ENCODE results near the gene ZDHHC7. TPM values are rescaled to one million over a fixed set of nuclear protein-coding genes. Genes with fewer than 3 reads are reported as not detected.
A peak's percentile ranks its signal among the peaks of the same experiment; 100 is the strongest.

Gene ZDHHC7, protein sequence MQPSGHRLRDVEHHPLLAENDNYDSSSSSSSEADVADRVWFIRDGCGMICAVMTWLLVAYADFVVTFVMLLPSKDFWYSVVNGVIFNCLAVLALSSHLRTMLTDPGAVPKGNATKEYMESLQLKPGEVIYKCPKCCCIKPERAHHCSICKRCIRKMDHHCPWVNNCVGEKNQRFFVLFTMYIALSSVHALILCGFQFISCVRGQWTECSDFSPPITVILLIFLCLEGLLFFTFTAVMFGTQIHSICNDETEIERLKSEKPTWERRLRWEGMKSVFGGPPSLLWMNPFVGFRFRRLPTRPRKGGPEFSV
- total RNA-seq (2021; fragmentation: NEBNext Ultra II Directional; extraction: Animal tissue kit (Norgen Biotek cat#: 25700)), result 40.5 and 43.5 TPM in 2 replicates
- polyA plus RNA-seq (2011; rRNA removed), result 56.3 and 125 TPM in 2 replicates
- 45.4 TPM for polyA plus RNA-seq (2011; cell fraction: cytosol; rRNA removed)
- 67.9 TPM for polyA plus RNA-seq (2011; cell fraction: nucleus; rRNA removed)
- polyA plus RNA-seq (2012, experiment 1 of 2), result 28.9 to 38.4 TPM (median 30.3 TPM) in 4 replicates
- polyA plus RNA-seq (2012, experiment 2 of 2), result 19.1 TPM
- polyA plus RNA-seq (2013, experiment 1 of 2), result 31.1 TPM
- 32.2 TPM for polyA plus RNA-seq (2013, experiment 2 of 2)
- 46.1 and 48.2 TPM in 2 replicates for polyA minus RNA-seq (2011; rRNA and poly(A)+ RNA removed)
- polyA minus RNA-seq (2011; cell fraction: cytosol; rRNA and poly(A)+ RNA removed), result 21.2 TPM
- polyA minus RNA-seq (2011; cell fraction: nucleus; rRNA and poly(A)+ RNA removed), result 19.7 TPM
- long read RNA-seq, experiment 1, transcript ZDHHC7-201 (8 exons, 3,442 nt), result major isoform, 7 of 23 reads
- long read RNA-seq, experiment 1, partial matches to known transcripts, result 13 of 23 reads
- long read RNA-seq, experiment 1, other reads (novel, unspliced or antisense), result 0 of 23 reads
- long read RNA-seq, experiment 2, partial matches to known transcripts, result 0 of 7 reads
- long read RNA-seq, experiment 2, other reads (novel, unspliced or antisense), result 7 of 7 reads

DNA sequence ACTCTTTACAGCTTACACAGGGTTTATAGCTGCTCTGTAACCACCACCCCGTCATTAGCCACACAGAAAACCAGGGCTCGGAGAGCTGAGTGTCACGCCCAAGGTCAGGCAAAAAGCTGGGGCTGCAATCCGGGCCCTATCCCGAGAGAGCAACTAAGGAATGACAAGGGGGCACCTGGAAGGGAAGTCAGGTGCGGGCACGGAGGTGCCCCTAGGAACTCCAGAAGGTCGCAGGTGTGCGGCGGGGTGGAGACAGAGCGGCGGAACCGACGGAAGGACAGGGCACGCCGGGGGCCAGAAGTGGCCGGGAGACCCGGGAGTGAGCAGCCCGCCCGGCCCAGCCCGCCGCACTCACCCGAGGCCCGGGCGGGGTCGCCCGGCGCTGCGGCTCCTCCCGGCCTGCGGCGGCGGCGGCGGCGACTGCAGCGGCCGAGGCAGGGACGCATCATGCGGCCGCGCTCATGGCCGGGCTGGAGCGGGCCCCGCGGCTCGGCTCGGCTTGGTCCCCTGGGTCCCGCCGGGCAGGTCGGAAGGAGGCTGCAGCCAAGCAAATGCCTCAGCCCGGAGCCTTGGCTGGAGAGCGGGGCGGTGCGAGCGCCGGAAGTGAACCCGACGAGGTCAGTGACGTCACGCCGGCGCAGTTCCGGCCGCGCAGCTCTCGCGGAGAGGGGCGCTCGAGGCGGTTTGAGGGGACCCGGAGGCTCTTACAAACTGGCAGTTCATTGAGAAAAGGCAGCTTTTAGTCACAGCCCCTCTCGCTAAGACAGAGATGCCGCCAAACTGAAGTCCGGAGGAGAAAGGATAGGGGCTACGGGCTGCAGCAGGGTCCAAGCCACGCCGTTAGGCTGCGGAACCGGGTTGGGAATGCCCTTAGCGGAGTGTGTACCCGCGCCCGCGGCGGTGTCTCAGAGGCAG lies at the start of gene ZDHHC7:
ZDHHC7 (minus strand) TSS at position 605 of the 915 bp plus-strand sequence. CDS start 20,917 bp downstream, outside the sequence.
- peaks cover 10 to 37% of the 10 kb centered on the region in 2 experiments for H3K79me2 ChIP-seq (ENCODE audit: control insufficient read depth in 1 of 2, insufficient read depth in 2 of 2, low read length in 2 of 2)
- H2BK15ac ChIP-seq (ENCODE audit: low read length), result no peak within 1 kb of the TSS
- FAIRE-seq (no peak), DNase-seq (ENCODE audit: low read depth in 1 of 2, low spot score in 2 of 2) (peak; percentile 46 to 89)
- peak within 1 kb of the TSS; percentile 69 for H3K56ac ChIP-seq (replicated peaks; ENCODE audit: insufficient read length, low read depth, low read length)
- peak within 1 kb of the TSS; percentile 86 to 97 (median 93) for H3K4me3 ChIP-seq (ENCODE audit: extremely low read depth in 1 of 4, insufficient read depth in 2 of 4, low read depth in 3 of 4, low read length in 4 of 4)
- no peaks in the 10 kb centered on the region for H3K27me3 ChIP-seq (replicated peaks in 1 of 4; ENCODE audit: control insufficient read depth in 3 of 4, extremely low read depth in 1 of 4, insufficient read depth in 3 of 4, low read length in 3 of 4)
- H4K8ac ChIP-seq (ENCODE audit: extremely low read depth, insufficient read depth, low read length), result peak within 1 kb of the TSS; percentile 92
- peak within 1 kb of the TSS; percentile 85 for H4K91ac ChIP-seq (replicated peaks; ENCODE audit: insufficient read length, low read length)
- no peak within 1 kb of the TSS; the same call in none of the 2 replicates for H2BK5ac ChIP-seq (ENCODE audit: low read depth, low read length)
- peak within 1 kb of the TSS; percentile 96 for H3K4ac ChIP-seq (replicated peaks; ENCODE audit: insufficient read length, low read depth, low read length)
- H3K14ac ChIP-seq (ENCODE audit: insufficient read length), result no peak within 1 kb of the TSS
- peaks cover 0 to 4% (median 0%) of the 10 kb centered on the region in 4 experiments; a peak in 3 of 7 replicates for H3K4me1 ChIP-seq (replicated peaks in 1 of 4; ENCODE audit: control insufficient read depth in 3 of 4, insufficient read depth in 4 of 4, low read length in 3 of 4)
- 2% methylated on average over 36 of the region's 86 CpGs; no CpG with 5 or more reads in 1 of the 2 experiments for WGBS, 2 experiments (ENCODE audit: extremely low coverage in 1 of 2, insufficient coverage in 1 of 2, insufficient read length in 1 of 2, insufficient replicate concordance in 2 of 2, low coverage in 1 of 2, low lambda C conversion rate in 2 of 2, missing lambda C conversion rate in 1 of 2)
- peak within 1 kb of the TSS; percentile 86; the same call in 1 of the 2 replicates for H3K27ac ChIP-seq (ENCODE audit: low read depth, low read length)
- ChIA-PET CTCF (ENCODE audit: partially characterized antibody) (interaction anchor here (1.0 to 2.7 kb wide), 9 partner anchors 9 to 265 kb away, joined by 3 to 10 read pairs (median 4); partner anchors contain the start of gene KIAA0513), POLR2A (ENCODE audit: partially characterized antibody) (interaction anchor here (0.7 to 2.3 kb wide), 6 partner anchors 9 to 35 kb away, joined by 3 to 12 read pairs (median 6); partner anchors contain the start of gene KIAA0513)
- peak within 1 kb of the TSS; percentile 82 for H2AFZ ChIP-seq (ENCODE audit: low read length)
- H3K23me2 ChIP-seq (ENCODE audit: low read depth, low read length), result peaks cover 10% of the 10 kb centered on the region; the same call in 1 of the 2 replicates
- H3K36me3 ChIP-seq (ENCODE audit: control insufficient read depth in 2 of 4, insufficient read depth in 4 of 4, low read length in 3 of 4), result no peaks in the 10 kb centered on the region
- no peak within 1 kb of the TSS for H3K23ac ChIP-seq (ENCODE audit: insufficient read length)
- no peak within 1 kb of the TSS for H2BK20ac ChIP-seq (ENCODE audit: low read length)
- H3K9ac ChIP-seq (replicated peaks in 1 of 4; ENCODE audit: extremely low read depth in 1 of 4, low read depth in 3 of 4, low read length in 3 of 4), result peak within 1 kb of the TSS; percentile 75 to 86 (median 81)
- no peak within 1 kb of the TSS for H2BK12ac ChIP-seq (ENCODE audit: low read depth, low read length)
- H3K79me1 ChIP-seq (ENCODE audit: low read depth, low read length), result peaks cover 9% of the 10 kb centered on the region
- peak within 1 kb of the TSS; percentile 94 for H4K5ac ChIP-seq (ENCODE audit: insufficient read length, low read depth, low read length)
- H2BK120ac ChIP-seq (replicated peaks; ENCODE audit: low read depth, low read length), result peak within 1 kb of the TSS; percentile 96
- peak within 1 kb of the TSS; percentile 82 to 93 for H3K4me2 ChIP-seq (ENCODE audit: insufficient read depth in 1 of 2, low read depth in 2 of 2, low read length in 2 of 2)
- H4K20me1 ChIP-seq (replicated peaks in 1 of 2; ENCODE audit: control insufficient read depth in 1 of 2, insufficient read depth in 2 of 2, low read length in 2 of 2), result peaks cover 4 to 7% of the 10 kb centered on the region in 2 experiments
- H2AK5ac ChIP-seq (ENCODE audit: low read depth, low read length), result 0 out of 2 replicates have a peak within 1 kb of the TSS, but pooled peaks have one; percentile 39
- peak within 1 kb of the TSS; percentile 90; the same call in 1 of the 2 replicates for H3K18ac ChIP-seq (ENCODE audit: extremely low read depth, low read length)
- no peaks in the 10 kb centered on the region for H3K9me3 ChIP-seq (ENCODE audit: insufficient read depth in 2 of 2, low read depth in 1 of 2, low read length in 1 of 2)
- no peak for TF ChIP-seq SIX5 (IDR thresholded peaks at IDR 0.05; ENCODE audit: low read depth, low read length)
- TF ChIP-seq HDAC6 (IDR thresholded peaks at IDR 0.05; ENCODE audit: low read depth, low read length), result no peak
- no peak for TF ChIP-seq KDM1A (IDR thresholded peaks at IDR 0.05; ENCODE audit: borderline replicate concordance, low read length)

All from H1 (cell line).